A549 (cell line): ENCODE measurements around the gene GPR142.

Experiments used
- CHD2 ChIP-seq: fragments of 150-350 bp; IDR thresholded peaks from 2 replicates; pipeline ENCODE4 v1.6.1; 2014; ENCODE audit warnings: low read length; ENCODE audit not compliant: partially characterized antibody
- CTCF ChIP-seq: fragments of >200 bp; sonication (Bioruptor Twin); formaldehyde crosslinking; IDR thresholded peaks from 3 replicates; pipeline ENCODE4 v1.5.1; 2016
- EHMT2 ChIP-seq: fragments of 200-600 bp; sonication (generic); IDR thresholded peaks from 2 replicates; pipeline ENCODE4 v1.6.1; 2016; ENCODE audit warnings: antibody characterized with exemption, low read depth, mild to moderate bottlenecking, moderate library complexity
- JUN ChIP-seq, 2 experiments: fragments of >200 bp; sonication (Bioruptor Twin); formaldehyde crosslinking; IDR thresholded peaks; 2 replicates in 1 of 2; 3 replicates in 1 of 2; pipeline ENCODE4 v1.6.1; 2016 to 2017
- JUNB ChIP-seq: fragments of >200 bp; sonication (Bioruptor Twin); formaldehyde crosslinking; IDR thresholded peaks from 2 replicates; pipeline ENCODE4 v1.6.1; 2016
- MYC ChIP-seq: IDR thresholded peaks from 2 replicates; pipeline ENCODE4 v1.6.1; 2012; ENCODE audit warnings: mild to moderate bottlenecking, inconsistent platforms, low read length, improper control_type of control experiment, borderline replicate concordance
- POLR2A ChIP-seq: IDR thresholded peaks from 2 replicates; pipeline ENCODE4 v1.6.1; 2012; ENCODE audit warnings: mild to moderate bottlenecking, low read length
- RCOR1 ChIP-seq: fragments of 150-350 bp; IDR thresholded peaks from 2 replicates; pipeline ENCODE4 v1.6.1; 2014; ENCODE audit warnings: antibody characterized with exemption, low read length, low read depth
- TP53 ChIP-seq: fragments of 250-450 bp; sonication (Bioruptor Pico); IDR thresholded peaks from 2 replicates; pipeline ENCODE4 v1.5.0; 2021; ENCODE audit warnings: mild to moderate bottlenecking, moderate library complexity

- no peak for TF ChIP-seq RCOR1
- no peak for TF ChIP-seq CTCF
- TF ChIP-seq JUNB: no peak
- TF ChIP-seq CHD2: no peak
- no peak for TF ChIP-seq EHMT2
- TF ChIP-seq POLR2A: no peak
- TF ChIP-seq TP53 (CRISPR knock-in tag): no peak
- no peak for TF ChIP-seq JUN (IDR thresholded peaks at IDR 0.05)
- TF ChIP-seq MYC: no peak
Observed at GRCh38 chr17:74389937-74390679, 22.8 kb downstream of the GPR142 start.
